ENCODE data around the gene TRIM54.
"Not testable (repeated sequence)": the region's sequence is repeated elsewhere in the genome, so short reads cannot be mapped to it uniquely, and the experiment has no call there.

GRCh38 chr2:27272537-27273522, 9.4 kb upstream of the TRIM54 start:
- not testable (repeated sequence) for TF ChIP-seq CTCF, POLR2A, EP300 (IDR thresholded peaks at IDR 0.05)

Measured in ovary (tissue), 3 donors.